HepG2 (cell line): ENCODE data around the gene TTLL1. TPM values are rescaled to one million over a fixed set of nuclear protein-coding genes. Genes with fewer than 3 reads are reported as not detected.

Experiments used
- ASH2L ChIP-seq: fragments of 300-600, 200-600 bp; sonication (generic); IDR thresholded peaks from 2 replicates; pipeline ENCODE4 v1.7.0; 2017; ENCODE audit warnings: low read depth, mild to moderate bottlenecking, moderate library complexity, mixed read lengths, low read length; ENCODE audit not compliant: insufficient read length
- ATF4 ChIP-seq, 2 experiments: fragments of 450-650 bp in 1 of 2; sonication (generic) in 1 of 2; formaldehyde crosslinking; IDR thresholded peaks; 2 replicates each; pipeline versions ENCODE4 v1.5.0 to v1.8.0; 2020 to 2022; ENCODE audit warnings: mild to moderate bottlenecking in 1 of 2, missing genetic modification reagents in 1 of 2
- CSRNP2 ChIP-seq: sonication (generic); formaldehyde crosslinking; conservative IDR thresholded peaks from 2 replicates; pipeline ENCODE4 v1.8.0; 2022; ENCODE audit warnings: low read depth, missing genetic modification reagents
- CTCF ChIP-seq: sonication (generic); formaldehyde crosslinking; IDR thresholded peaks from 2 replicates; pipeline ENCODE4 v1.5.0; 2020; ENCODE audit warnings: mild to moderate bottlenecking, missing genetic modification reagents, moderate library complexity
- FUBP1 ChIP-seq: sonication (generic); formaldehyde crosslinking; IDR thresholded peaks from 2 replicates; pipeline ENCODE4 v1.5.1; 2020; ENCODE audit warnings: missing genetic modification reagents, mild to moderate bottlenecking, borderline replicate concordance
- GPBP1L1 ChIP-seq: sonication (generic); formaldehyde crosslinking; IDR thresholded peaks from 2 replicates; pipeline ENCODE4 v1.5.0; 2020; ENCODE audit warnings: mild to moderate bottlenecking, missing genetic modification reagents
- MLX ChIP-seq: IDR thresholded peaks from 2 replicates; pipeline ENCODE4 v1.6.1; 2016
- SALL1 ChIP-seq: sonication (generic); formaldehyde crosslinking; IDR thresholded peaks from 2 replicates; pipeline ENCODE4 v1.8.0; 2022; ENCODE audit warnings: mild to moderate bottlenecking, missing genetic modification reagents
- SP1 ChIP-seq, 2 experiments: fragments of 450-650 bp in 1 of 2; sonication (generic) in 1 of 2; formaldehyde crosslinking in 1 of 2; IDR thresholded peaks; 2 replicates each; pipeline versions ENCODE4 v1.4.0 to v1.6.1; 2016 to 2020; ENCODE audit warnings: missing genetic modification reagents in 1 of 2
- TAF15 ChIP-seq: fragments of 200-400 bp; formaldehyde crosslinking; IDR thresholded peaks from one replicate; pipeline ENCODE4 v1.6.1; 2018; ENCODE audit warnings: mild to moderate bottlenecking, low read depth, low read length; ENCODE audit not compliant: poor library complexity, severe bottlenecking
- TGIF2 ChIP-seq: IDR thresholded peaks from 2 replicates; pipeline ENCODE4 v1.6.1; 2016; ENCODE audit warnings: control low read depth, missing compliant biosample characterization
- ZFX ChIP-seq: sonication (generic); formaldehyde crosslinking; IDR thresholded peaks from 2 replicates; pipeline ENCODE4 v1.4.0; 2020; ENCODE audit warnings: mild to moderate bottlenecking, low read depth, missing genetic modification reagents, moderate library complexity
- ZNF292 ChIP-seq: sonication (generic); formaldehyde crosslinking; IDR thresholded peaks from 2 replicates; pipeline ENCODE4 v1.8.1; 2022; ENCODE audit warnings: mild to moderate bottlenecking, low read depth, missing genetic modification reagents, borderline replicate concordance
- ZNF547 ChIP-seq: sonication (generic); formaldehyde crosslinking; IDR thresholded peaks from 2 replicates; pipeline ENCODE4 v1.5.1; 2020; ENCODE audit warnings: mild to moderate bottlenecking, missing genetic modification reagents
- ZNF574 ChIP-seq: sonication (generic); formaldehyde crosslinking; IDR thresholded peaks from 2 replicates; pipeline ENCODE4 v1.4.0; 2020; ENCODE audit warnings: missing genetic modification reagents
- ZNF607 ChIP-seq: sonication (generic); formaldehyde crosslinking; IDR thresholded peaks from 2 replicates; pipeline ENCODE4 v1.5.1; 2020; ENCODE audit warnings: missing genetic modification reagents, mild to moderate bottlenecking, borderline replicate concordance
- polyA plus RNA-seq, 8 experiments: library from polyadenylated mRNA; depleted of rRNA in 3 of 8; stranded (reverse) in 7 of 8; unstranded in 1 of 8; fragments of >200 nt; fragmentation: Illumina TruSeq in 4 of 8; extraction: Trizol in 4 of 8; gene quantifications; 2 replicates each; pipeline versions ENCODE4 v1.2.1 to v1.2.3, GENCODE V29; 2011 to 2016; ENCODE audit warnings: low read depth in 4 of 8, missing spikeins in 1 of 8, mixed read lengths in 1 of 8; ENCODE audit not compliant: insufficient read depth in 1 of 8
- total RNA-seq, 5 experiments: library from RNA; depleted of rRNA; stranded (reverse); fragments of >200 nt; fragmentation: Illumina TruSeq; extraction: Trizol; gene quantifications; 2 replicates each; pipeline ENCODE4 v1.2.3, GENCODE V29; 2016; ENCODE audit warnings: low read depth in 1 of 5

The TTLL1 gene
- total and polyA plus RNA-seq, 2 of the 13 experiments (the other 11 are each of a cell fraction or from before 2014, with no cell fraction given), result 1.6 to 5.3 TPM

- TF ChIP-seq FUBP1 (CRISPR knock-in tag), result no peak
- TF ChIP-seq TGIF2 (CRISPR knock-in tag), result no peak
- peak; percentile 45; the same call in 1 of the 2 replicates for TF ChIP-seq ZNF292 (CRISPR knock-in tag)
- TF ChIP-seq ASH2L, result no peak
- TF ChIP-seq CTCF (CRISPR knock-in tag), result no peak
- TF ChIP-seq ZNF547, result no peak
- no peak for TF ChIP-seq MLX (CRISPR knock-in tag)
- no peak for TF ChIP-seq ZNF607 (CRISPR knock-in tag)
- TF ChIP-seq GPBP1L1 (CRISPR knock-in tag), result no peak
- no peak for TF ChIP-seq CSRNP2 (CRISPR knock-in tag)
- TF ChIP-seq SALL1 (CRISPR knock-in tag), result peak; percentile 59; the same call in 1 of the 2 replicates
- no peak for TF ChIP-seq ZFX (CRISPR knock-in tag)
- TF ChIP-seq TAF15, result no peak
- peak in 1 of 2 experiments; percentile 60; a peak in 1 of 4 replicates for TF ChIP-seq ATF4 (CRISPR knock-in tag; IDR thresholded peaks at IDR 0.05)
- TF ChIP-seq ZNF574, result no peak
- TF ChIP-seq SP1 (IDR thresholded peaks at IDR 0.05), result no peak
- no peak for TF ChIP-seq SP1 (CRISPR knock-in tag; IDR thresholded peaks at IDR 0.05)
These were observed 10.7 kb downstream of the TTLL1 start (continued) for GRCh38 chr22:43078522-43078921.
